Right lobe of liver (tissue), 4 donors: ENCODE results near the gene PCSK4.

Experiments
- POLR2A ChIP-seq: fragments of 450-650 bp; IDR thresholded peaks from one replicate; pipeline ENCODE4 v1.6.1; 2017; ENCODE audit warnings: antibody characterized with exemption, mild to moderate bottlenecking
- TF ChIP-seq, protein P1 (sequence below), 4 donors: fragments of 200-600 bp in 3 of 4; fragments of 450-650 bp in 1 of 4; IDR thresholded peaks; one replicate each; pipeline versions ENCODE4 v1.5.1 to v1.8.0; 2016 to 2022; ENCODE audit warnings: antibody characterized with exemption in 4 of 4, mild to moderate bottlenecking in 2 of 4
- donor health status: DM: no; HTN: no; CAD: no.
- donor health status: DM: no; HTN: no; CAD: no.
- donor health status: DM: no; HTN: yes; CAD: no.

DNA sequence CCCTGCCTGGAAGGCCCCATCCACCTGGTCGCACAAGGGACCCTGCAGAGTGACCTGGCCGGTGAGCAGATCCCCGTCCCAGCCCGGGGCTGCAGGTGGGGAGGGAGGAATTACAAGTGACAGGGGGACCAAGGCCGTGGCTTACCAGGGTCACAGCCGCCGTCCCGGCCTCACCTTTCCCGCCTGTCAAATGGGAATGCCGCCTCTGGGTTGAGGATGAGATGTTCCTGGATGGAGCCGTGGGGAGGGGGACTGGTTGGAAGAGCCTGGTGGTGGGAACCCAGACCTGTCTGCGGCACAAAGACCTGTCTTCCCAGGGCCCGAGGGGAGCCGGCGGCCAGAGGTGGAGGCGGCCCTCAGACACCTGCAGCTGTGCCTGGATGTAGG, 39.3 kb upstream of the PCSK4 start:
- TF ChIP-seq, protein P1, sequence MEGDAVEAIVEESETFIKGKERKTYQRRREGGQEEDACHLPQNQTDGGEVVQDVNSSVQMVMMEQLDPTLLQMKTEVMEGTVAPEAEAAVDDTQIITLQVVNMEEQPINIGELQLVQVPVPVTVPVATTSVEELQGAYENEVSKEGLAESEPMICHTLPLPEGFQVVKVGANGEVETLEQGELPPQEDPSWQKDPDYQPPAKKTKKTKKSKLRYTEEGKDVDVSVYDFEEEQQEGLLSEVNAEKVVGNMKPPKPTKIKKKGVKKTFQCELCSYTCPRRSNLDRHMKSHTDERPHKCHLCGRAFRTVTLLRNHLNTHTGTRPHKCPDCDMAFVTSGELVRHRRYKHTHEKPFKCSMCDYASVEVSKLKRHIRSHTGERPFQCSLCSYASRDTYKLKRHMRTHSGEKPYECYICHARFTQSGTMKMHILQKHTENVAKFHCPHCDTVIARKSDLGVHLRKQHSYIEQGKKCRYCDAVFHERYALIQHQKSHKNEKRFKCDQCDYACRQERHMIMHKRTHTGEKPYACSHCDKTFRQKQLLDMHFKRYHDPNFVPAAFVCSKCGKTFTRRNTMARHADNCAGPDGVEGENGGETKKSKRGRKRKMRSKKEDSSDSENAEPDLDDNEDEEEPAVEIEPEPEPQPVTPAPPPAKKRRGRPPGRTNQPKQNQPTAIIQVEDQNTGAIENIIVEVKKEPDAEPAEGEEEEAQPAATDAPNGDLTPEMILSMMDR (IDR thresholded peaks at IDR 0.05), result no peak
- no peak for TF ChIP-seq POLR2A
